Heart left ventricle (tissue), 16 donors: ENCODE results near the gene TTLL9. TPM values are rescaled to one million over a fixed set of nuclear protein-coding genes. Genes with fewer than 3 reads are reported as not detected.

Experiments used
- ATAC-seq, 4 donors: fragments of 200-7000 bp; cut with Tn5 transposase; one replicate each; pipeline ENCODE4 v1.9.1; 2020 to 2022; ENCODE audit warnings: moderate library complexity in 4 of 4, mild to moderate bottlenecking in 3 of 4, moderate number of reproducible peaks in 1 of 4
- DNase-seq, 5 donors: peaks; one replicate each; pipeline ENCODE4 v3.0.0-alpha.2; 2020
- H3K27ac ChIP-seq, 12 donors: fragments of 200-600 bp; sonication (generic) in 4 of 12; one replicate each; pipeline versions ENCODE4 v1.5.0 to v1.8.0; 2016 to 2022; ENCODE audit warnings: mild to moderate bottlenecking in 2 of 12
- H3K27me3 ChIP-seq, 9 donors: fragments of 200-600 bp; sonication (generic) in 2 of 9; one replicate each; pipeline versions ENCODE4 v1.5.1 to v1.8.0; 2016 to 2022; ENCODE audit warnings: mild to moderate bottlenecking in 3 of 9
- H3K36me3 ChIP-seq, 9 donors: fragments of 200-600 bp; sonication (generic) in 2 of 9; one replicate each; pipeline versions ENCODE4 v1.5.0 to v1.8.0; 2018 to 2022; ENCODE audit warnings: mild to moderate bottlenecking in 2 of 9
- H3K4me1 ChIP-seq, 12 donors: fragments of 200-600 bp; sonication (generic) in 4 of 12; one replicate each; pipeline versions ENCODE4 v1.5.0 to v1.8.0; 2016 to 2022; ENCODE audit warnings: mild to moderate bottlenecking in 3 of 12
- H3K4me3 ChIP-seq, 12 donors: fragments of 200-600 bp; sonication (generic) in 4 of 12; one replicate each; pipeline versions ENCODE4 v1.5.0 to v1.8.0; 2017 to 2022; ENCODE audit warnings: mild to moderate bottlenecking in 9 of 12, moderate library complexity in 4 of 12
- H3K9me3 ChIP-seq, 12 donors: fragments of 200-600 bp; sonication (generic) in 4 of 12; one replicate each; pipeline versions ENCODE4 v1.5.0 to v1.8.0; 2016 to 2022; ENCODE audit warnings: mild to moderate bottlenecking in 1 of 12
- POLR2A ChIP-seq, 2 donors: fragments of 450-650 bp; IDR thresholded peaks; one replicate each; pipeline ENCODE4 v1.6.1; 2017; ENCODE audit warnings: antibody characterized with exemption in 2 of 2, mild to moderate bottlenecking in 2 of 2, moderate library complexity in 2 of 2
- WGBS, 4 donors: extraction: QIAGEN DNeasy Blood & Tissue Kit in 2 of 4; methylation state at CpG; one replicate each; pipeline versions ENCODE4 v1.1.5 to v1.1.7; 2013 to 2018; 5-methylcytosine and 5-hydroxymethylcytosine counted together
- intact Hi-C, 10 donors: fragments of 100-400 bp; cut with DNase I; formaldehyde crosslinking; loops; one replicate each; pipeline versions ENCODE4 v1.11.1 to v1.14.2; 2022
- polyA plus RNA-seq, 2 donors: library from polyadenylated mRNA; stranded (reverse); fragments of 200-250 nt; gene quantifications; one replicate each; pipeline ENCODE4 v1.2.3, GENCODE V29; 2013
- total RNA-seq, 9 donors: library from RNA; depleted of rRNA in 2 of 9; stranded (reverse); fragments of >200 nt in 2 of 9; fragmentation: NEBNext Ultra II Directional in 3 of 9; extraction: Animal tissue kit (Norgen Biotek cat#: 25700) in 3 of 9; gene quantifications; one replicate each; pipeline versions ENCODE4 v1.1.0 to v1.2.4, GENCODE V29; 2016 to 2023
- TF ChIP-seq, protein P1 (sequence below), 12 donors: fragments of 200-600 bp; sonication (generic) in 4 of 12; IDR thresholded peaks; one replicate each; pipeline versions ENCODE4 v1.5.0 to v1.8.0; 2018 to 2022; ENCODE audit warnings: antibody characterized with exemption in 12 of 12, mild to moderate bottlenecking in 5 of 12
- donor health status: ischemic (EF 13 %, LVEDD 7.1; RV severe dilation, severe dysfunction).
- donor health status: healthy with polysubstance abuse.
- donor health status: DM: no; HTN: yes; CAD: no.
- donor health status: DM: no; HTN: no; CAD: no.
- donor health status: ischemic (EF 25% LVEDD 6.9; RV normal size, moderate dysfunction).
- donor health status: ischemic (EF 25% LVEDD 5.7; RV mildly dilated, moderate dysfunction).
- donor health status: healthy.
- donor health status: DM: yes; HTN: yes; CAD: no.
- donor health status: ischemic (EF 35%, LVEDD 5.7; RV mildly dilated, moderate dysfunction).
- donor health status: nonischemic (EF 11% LVEDD 7.7; RV severe dilation, severe dysfunction).
- donor health status: DM: yes; HTN: yes; CAD: no.
- donor health status: PGD.
- donor health status: ischemic (EF 29% LVEDD 5.4; RV normal size, mild dysfunction).
- donor health status: nonischemic (EF 23%, LVEDD 6.1; RV moderate dilation, normal function).

TTLL9 gene
- total and polyA plus RNA-seq, 11 donors = not detected

- 45 to 50% (median 49%) methylated on average over 13 of the region's 13 CpGs for WGBS, 4 donors
- intact Hi-C loops = no loop called here
Measured at GRCh38 chr20:31923388-31924331, 53.2 kb downstream of the TTLL9 start.

GRCh38 chr20:31924561-31924960, 54.1 kb downstream of the TTLL9 start:
- no peaks in the 10 kb centered on the region for H3K9me3 ChIP-seq
- H3K36me3 ChIP-seq = no peaks in the 10 kb centered on the region
- no peak overlapping the region for H3K27ac ChIP-seq
- WGBS, 4 donors = 91 to 93% (median 91%) methylated on average over 8 of the region's 8 CpGs
- DNase-seq = no peak
- H3K4me3 ChIP-seq = no peak overlapping the region
- TF ChIP-seq POLR2A (IDR thresholded peaks at IDR 0.05) = no peak
- TF ChIP-seq, protein P1, sequence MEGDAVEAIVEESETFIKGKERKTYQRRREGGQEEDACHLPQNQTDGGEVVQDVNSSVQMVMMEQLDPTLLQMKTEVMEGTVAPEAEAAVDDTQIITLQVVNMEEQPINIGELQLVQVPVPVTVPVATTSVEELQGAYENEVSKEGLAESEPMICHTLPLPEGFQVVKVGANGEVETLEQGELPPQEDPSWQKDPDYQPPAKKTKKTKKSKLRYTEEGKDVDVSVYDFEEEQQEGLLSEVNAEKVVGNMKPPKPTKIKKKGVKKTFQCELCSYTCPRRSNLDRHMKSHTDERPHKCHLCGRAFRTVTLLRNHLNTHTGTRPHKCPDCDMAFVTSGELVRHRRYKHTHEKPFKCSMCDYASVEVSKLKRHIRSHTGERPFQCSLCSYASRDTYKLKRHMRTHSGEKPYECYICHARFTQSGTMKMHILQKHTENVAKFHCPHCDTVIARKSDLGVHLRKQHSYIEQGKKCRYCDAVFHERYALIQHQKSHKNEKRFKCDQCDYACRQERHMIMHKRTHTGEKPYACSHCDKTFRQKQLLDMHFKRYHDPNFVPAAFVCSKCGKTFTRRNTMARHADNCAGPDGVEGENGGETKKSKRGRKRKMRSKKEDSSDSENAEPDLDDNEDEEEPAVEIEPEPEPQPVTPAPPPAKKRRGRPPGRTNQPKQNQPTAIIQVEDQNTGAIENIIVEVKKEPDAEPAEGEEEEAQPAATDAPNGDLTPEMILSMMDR (IDR thresholded peaks at IDR 0.05) = no peak
- intact Hi-C loops = no loop called here
- H3K27me3 ChIP-seq = peaks cover 0 to 18% (median 0%) of the 10 kb centered on the region in 9 donors
- no peak for ATAC-seq
- no peaks in the 10 kb centered on the region for H3K4me1 ChIP-seq

More at GRCh38 chr20:31923388-31924331, 53.2 kb downstream of the TTLL9 start:
- DNase-seq = no peak
- ATAC-seq = no peak
- no peak for TF ChIP-seq POLR2A (IDR thresholded peaks at IDR 0.05)
- TF ChIP-seq, protein P1 (IDR thresholded peaks at IDR 0.05) = no peak
- H3K4me3 ChIP-seq = no peak overlapping the region
- no peak overlapping the region for H3K27ac ChIP-seq
- H3K4me1 ChIP-seq = no peaks in the 10 kb centered on the region
- H3K9me3 ChIP-seq = no peaks in the 10 kb centered on the region
- H3K36me3 ChIP-seq = no peaks in the 10 kb centered on the region
- H3K27me3 ChIP-seq = peaks cover 0 to 18% (median 0%) of the 10 kb centered on the region in 9 donors

- Histone ChIP-seq H3K36me3 (no peaks in the 10 kb centered on the region), H3K9me3 (no peaks in the 10 kb centered on the region), H3K4me1 (no peaks in the 10 kb centered on the region), H3K27ac (no peak overlapping the region), H3K4me3 (no peak overlapping the region), H3K27me3 (peaks cover 0 to 18% (median 0%) of the 10 kb centered on the region in 9 donors)
- WGBS, 4 donors = 59 to 71% (median 63%) methylated on average over 9 of the region's 9 CpGs
- no peak for ATAC-seq
- TF ChIP-seq POLR2A (IDR thresholded peaks at IDR 0.05) = no peak
- TF ChIP-seq, protein P1 (IDR thresholded peaks at IDR 0.05) = no peak
- intact Hi-C loops = no loop called here
- DNase-seq = no peak
Measured at GRCh38 chr20:31925631-31926030, 55.2 kb downstream of the TTLL9 start.

DNA sequence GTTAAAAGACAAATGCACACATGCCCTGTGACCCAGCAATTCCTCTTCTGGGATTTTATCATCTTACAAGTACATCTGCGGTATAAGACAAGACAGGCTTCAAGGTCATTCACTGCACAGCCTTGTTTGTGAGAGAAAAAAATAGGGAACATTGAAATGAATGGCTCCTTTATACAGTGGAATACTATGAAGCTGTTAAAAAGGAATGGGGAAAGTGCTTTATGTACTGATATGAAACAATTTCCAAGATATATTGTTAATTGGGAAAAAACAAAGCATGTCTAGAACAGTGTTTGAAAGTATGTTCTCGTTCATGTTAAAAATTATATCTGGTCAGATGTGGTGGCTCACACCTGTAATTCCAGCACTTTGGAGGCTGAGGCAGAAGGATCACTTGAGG, 56.1 kb downstream of the TTLL9 start:
- intact Hi-C loops = no loop called here
- Histone ChIP-seq H3K4me1 (no peaks in the 10 kb centered on the region), H3K9me3 (no peaks in the 10 kb centered on the region), H3K27me3 (peaks cover 0 to 18% (median 0%) of the 10 kb centered on the region in 9 donors), H3K4me3 (no peak overlapping the region), H3K27ac (no peak overlapping the region), H3K36me3 (no peaks in the 10 kb centered on the region)
- no peak for DNase-seq
- WGBS, 4 donors = 88 to 94% (median 89%) methylated on average over 2 of the region's 2 CpGs
- ATAC-seq = no peak
- TF ChIP-seq POLR2A (IDR thresholded peaks at IDR 0.05) = no peak
